Right forelimb (tissue), 1 donor: ENCODE data around the gene HNF1A.
"Not testable (repeated sequence)": the region's sequence is repeated elsewhere in the genome, so short reads cannot be mapped to it uniquely, and the experiment has no call there.

Source experiments
- DNase-seq: peaks from one replicate; pipeline ENCODE4 v3.0.0-alpha.2; 2018

The HNF1A gene, protein sequence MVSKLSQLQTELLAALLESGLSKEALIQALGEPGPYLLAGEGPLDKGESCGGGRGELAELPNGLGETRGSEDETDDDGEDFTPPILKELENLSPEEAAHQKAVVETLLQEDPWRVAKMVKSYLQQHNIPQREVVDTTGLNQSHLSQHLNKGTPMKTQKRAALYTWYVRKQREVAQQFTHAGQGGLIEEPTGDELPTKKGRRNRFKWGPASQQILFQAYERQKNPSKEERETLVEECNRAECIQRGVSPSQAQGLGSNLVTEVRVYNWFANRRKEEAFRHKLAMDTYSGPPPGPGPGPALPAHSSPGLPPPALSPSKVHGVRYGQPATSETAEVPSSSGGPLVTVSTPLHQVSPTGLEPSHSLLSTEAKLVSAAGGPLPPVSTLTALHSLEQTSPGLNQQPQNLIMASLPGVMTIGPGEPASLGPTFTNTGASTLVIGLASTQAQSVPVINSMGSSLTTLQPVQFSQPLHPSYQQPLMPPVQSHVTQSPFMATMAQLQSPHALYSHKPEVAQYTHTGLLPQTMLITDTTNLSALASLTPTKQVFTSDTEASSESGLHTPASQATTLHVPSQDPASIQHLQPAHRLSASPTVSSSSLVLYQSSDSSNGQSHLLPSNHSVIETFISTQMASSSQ

DNA sequence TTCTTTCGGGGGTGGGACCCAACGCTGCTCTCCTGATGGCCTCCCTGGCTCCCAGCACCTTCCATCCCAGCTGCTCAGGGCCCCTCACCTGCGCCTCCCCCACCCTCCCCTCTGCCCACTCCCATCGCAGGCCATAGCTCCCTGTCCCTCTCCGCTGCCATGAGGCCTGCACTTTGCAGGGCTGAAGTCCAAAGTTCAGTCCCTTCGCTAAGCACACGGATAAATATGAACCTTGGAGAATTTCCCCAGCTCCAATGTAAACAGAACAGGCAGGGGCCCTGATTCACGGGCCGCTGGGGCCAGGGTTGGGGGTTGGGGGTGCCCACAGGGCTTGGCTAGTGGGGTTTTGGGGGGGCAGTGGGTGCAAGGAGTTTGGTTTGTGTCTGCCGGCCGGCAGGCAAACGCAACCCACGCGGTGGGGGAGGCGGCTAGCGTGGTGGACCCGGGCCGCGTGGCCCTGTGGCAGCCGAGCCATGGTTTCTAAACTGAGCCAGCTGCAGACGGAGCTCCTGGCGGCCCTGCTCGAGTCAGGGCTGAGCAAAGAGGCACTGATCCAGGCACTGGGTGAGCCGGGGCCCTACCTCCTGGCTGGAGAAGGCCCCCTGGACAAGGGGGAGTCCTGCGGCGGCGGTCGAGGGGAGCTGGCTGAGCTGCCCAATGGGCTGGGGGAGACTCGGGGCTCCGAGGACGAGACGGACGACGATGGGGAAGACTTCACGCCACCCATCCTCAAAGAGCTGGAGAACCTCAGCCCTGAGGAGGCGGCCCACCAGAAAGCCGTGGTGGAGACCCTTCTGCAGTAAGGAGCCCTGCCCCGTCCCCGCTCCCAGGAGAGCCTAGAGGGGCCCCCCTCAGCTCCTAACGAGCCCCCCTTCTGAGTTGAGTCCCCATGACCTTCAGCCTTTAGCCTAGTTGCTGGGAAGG lies at the start of gene HNF1A:
Gene HNF1A, plus strand, starts transcription at position 248 of the 924 bp plus-strand sequence. Its CDS starts 226 bp downstream, at position 474.
- DNase-seq: no peak

DNA sequence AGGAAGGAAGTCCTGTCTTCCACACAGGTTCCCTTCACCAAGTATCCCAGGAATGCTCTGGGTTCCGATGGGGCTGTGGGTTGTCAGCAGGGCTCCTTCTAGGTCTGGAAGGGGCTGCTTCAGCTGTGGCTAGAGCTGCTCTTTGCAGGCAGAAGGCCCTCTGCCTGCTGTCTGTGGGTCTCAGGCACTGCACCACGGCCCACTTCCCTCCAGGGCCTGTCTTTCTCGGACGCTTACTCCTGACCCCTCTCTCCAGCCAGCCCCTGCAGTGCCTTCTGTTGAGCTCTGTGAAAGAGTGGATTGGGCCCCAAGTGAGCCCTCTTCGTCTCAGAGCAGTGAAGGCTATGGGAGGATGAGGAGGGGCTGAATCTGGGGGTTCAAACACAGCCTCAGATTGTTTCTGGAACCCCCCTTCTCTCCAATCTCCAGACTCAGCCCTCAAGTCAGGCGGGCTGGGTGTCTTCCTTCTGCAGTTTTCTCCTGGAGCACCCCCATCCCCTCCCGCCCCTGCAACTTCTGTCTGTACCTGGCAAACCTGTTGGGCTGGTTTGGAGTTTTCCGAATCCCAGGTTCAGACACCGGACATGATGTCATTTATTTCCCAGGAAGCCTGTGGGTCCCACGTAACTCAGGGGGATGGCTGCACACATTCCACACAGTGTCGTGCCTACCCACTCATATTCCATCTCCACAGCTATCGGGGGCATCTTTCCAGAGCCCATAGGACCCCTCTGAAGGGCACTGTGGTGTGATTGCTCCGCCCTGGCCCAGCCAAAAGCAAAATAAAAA lies 49.3 kb upstream of the HNF1A start:
- DNase-seq: no peak

GRCh38 chr12:120930032-120930431 lies 48.3 kb upstream of the HNF1A start:
- DNase-seq: no peak

GRCh38 chr12:120932058-120932457 lies 46.3 kb upstream of the HNF1A start:
- no peak for DNase-seq

GRCh38 chr12:120932956-120933526 lies 45.3 kb upstream of the HNF1A start:
- DNase-seq: no peak

DNA sequence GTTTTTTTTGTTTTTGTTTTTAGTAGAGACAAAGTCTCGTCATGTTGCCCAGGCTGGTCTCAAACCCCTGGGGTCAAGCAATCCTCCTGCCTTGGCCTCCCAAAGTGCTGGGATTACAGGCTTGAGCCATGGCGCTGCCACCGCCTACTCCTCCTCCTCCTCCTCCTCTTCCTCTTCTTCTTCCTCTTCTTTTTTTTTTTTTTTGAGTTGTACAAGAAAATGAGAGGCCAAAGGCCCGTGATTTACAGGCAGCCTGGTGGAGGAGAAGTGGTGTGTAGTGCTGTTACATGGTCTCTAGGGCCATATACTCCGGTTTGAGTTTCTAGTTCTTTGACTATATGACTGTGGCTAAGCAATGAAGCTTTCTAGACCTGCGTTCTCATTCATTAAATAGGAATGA lies 44.6 kb upstream of the HNF1A start:
- no peak for DNase-seq

GRCh38 chr12:120936197-120936596 lies 42.1 kb upstream of the HNF1A start:
- no peak for DNase-seq

DNA sequence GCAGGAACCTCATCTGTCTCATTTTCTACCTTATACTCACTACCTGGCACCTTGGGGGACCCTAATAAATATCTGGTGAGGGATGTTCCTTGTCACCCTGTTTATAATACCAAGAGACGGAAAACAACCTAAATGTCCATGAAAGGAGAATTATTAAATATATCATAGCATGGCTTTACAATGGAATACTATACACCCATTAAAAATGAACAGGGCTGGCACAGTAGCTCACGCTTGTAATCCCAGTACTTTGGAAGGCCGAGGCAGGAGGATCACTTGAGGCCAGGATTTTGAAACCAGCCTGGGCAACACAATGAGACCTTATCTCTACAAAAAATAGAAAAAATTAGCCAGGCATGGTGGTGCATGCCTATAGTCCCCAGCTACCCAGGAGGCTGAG lies 39.8 kb upstream of the HNF1A start:
- DNase-seq: no peak

DNA sequence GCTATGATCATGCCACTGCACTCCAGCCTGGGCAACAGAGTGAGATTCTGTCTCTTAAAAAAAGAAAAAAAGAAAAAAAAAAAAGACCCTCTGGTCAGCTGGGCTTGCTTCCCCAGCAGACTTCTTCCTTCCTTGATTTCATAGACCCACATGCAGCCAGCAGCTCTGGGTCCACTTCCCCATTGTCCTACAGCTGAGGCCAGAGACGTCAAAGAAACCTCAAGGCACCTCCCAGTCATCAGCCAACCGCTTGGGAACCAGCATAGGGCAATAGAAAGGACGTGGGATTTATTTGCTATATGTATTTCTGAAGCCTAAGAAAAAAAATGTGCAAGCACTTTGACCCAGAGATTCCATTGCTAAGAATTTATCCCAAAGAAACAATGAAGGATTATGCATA lies 38.8 kb upstream of the HNF1A start:
- no peak for DNase-seq

GRCh38 chr12:120940006-120940405 lies 38.3 kb upstream of the HNF1A start:
- DNase-seq: no peak

- DNase-seq: no peak
These were observed 37.5 kb upstream of the HNF1A start for GRCh38 chr12:120940799-120941198.

DNA sequence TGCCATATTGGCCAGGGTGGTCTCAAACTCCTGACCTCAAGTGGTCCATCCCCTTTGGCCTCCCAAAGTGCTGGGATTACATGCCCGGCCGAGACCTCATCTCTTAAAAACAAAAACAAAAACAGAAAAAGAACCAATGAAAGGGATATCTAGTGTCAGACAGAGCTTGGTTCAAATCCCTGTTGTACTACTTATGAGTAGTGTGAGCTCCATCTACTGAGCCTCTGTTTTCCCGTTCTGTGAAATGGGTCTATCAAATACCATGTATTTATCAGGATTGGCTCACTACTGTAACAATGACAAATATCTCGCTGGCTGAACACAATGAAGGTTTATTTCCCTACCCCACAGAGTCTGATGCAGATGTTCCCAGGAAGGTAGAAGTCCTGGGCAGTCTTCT lies 36.9 kb upstream of the HNF1A start:
- no peak for DNase-seq

GRCh38 chr12:120941846-120942405 lies 36.4 kb upstream of the HNF1A start:
- no peak for DNase-seq

DNA sequence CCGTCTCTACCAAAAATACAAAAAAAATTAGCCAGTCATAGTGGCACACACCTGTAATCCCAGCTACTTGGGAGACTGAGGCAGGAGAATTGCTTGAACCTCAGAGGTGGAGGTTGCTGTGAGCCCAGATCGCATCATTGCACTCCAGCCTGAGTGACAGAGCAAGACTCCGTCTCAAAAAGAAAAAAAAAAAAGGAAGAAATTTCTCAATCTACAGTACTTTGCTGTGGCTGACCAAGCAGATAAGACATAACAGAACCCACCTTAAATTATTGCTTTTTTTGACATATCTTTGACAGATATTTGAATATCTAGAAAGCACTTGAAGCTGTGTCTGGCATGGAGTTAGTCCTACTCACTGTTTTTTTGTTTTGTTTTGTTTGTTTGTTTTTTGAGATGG lies 34.9 kb upstream of the HNF1A start:
- no peak for DNase-seq

DNA sequence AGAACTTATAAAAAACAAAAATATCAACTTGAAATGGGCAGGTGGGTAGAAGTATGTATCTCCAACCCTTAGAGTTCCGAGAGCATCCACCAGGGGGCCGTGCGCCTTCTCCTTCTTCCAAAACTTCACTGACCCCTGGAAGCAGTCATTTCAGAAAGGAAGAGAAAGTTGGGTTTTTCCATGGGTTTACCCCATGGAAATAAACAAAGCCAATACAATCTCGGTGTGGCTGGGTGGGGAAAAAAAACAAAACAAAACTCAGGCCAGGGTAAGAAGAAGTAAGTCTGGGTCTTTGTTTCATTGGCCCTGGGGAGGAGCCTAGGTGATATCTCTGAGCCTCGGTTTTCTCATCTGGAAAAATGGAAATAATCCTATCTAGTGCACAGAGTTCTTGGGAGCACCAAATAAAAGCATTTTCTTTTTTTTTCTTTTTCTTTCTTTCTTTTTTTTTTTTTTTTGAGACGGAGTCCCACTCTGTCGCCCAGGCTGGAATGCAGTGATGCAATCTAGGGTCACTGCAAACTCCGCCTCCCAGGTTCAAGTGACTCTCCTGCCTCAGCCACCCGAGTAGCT lies 33.6 kb upstream of the HNF1A start:
- DNase-seq: peak; percentile 46

- DNase-seq: not testable (repeated sequence)
These were observed 32.8 kb upstream of the HNF1A start for GRCh38 chr12:120945516-120945915.

DNA sequence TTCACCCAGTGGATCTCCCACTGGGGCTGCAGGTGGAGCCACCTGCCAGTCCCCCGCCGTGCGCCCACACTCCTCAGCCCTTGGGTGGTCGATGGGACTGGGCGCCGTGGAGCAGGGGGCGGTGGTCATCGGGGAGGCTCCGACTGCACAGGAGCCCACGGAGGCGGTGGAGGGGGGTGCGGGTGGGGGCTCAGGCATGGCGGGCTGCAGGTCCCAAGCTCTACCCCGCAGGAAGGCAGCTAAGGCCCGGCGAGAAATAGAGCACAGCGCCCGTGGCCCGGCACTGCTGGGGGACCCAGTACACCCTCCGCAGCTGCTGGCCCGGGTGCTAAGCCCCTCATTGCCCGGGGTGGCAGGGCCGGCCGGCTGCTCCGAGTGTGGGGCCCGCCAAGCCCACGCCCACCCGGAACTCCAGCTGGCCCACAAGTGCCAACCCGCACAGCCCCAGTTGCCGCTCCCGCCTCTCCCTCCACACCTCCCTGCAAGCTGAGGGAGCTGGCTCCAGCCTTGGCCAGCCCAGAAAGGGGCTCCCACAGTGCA lies 28.0 kb upstream of the HNF1A start:
- DNase-seq: not testable (repeated sequence)

GRCh38 chr12:120950807-120951206 lies 27.5 kb upstream of the HNF1A start:
- DNase-seq: no peak

- DNase-seq: no peak
These were observed 23.1 kb upstream of the HNF1A start for GRCh38 chr12:120955232-120955631.

- no peak for DNase-seq
These were observed 21.6 kb upstream of the HNF1A start for GRCh38 chr12:120956579-120957300.
